Skin epidermis (tissue), 12 donors: ENCODE data around the gene FNDC3B.

Source experiments
- H3K27ac ChIP-seq, 21 experiments: fragments of 200-600 bp; sonication (generic) in 11 of 21; one replicate each; pipeline ENCODE4 v1.5.0; 2020; ENCODE audit warnings: mild to moderate bottlenecking in 3 of 21, inconsistent platforms in 2 of 21, moderate library complexity in 2 of 21
- H3K4me3 ChIP-seq, 7 experiments: fragments of 200-600 bp; sonication (generic) in 2 of 7; one replicate each; pipeline ENCODE4 v1.5.0; 2020; ENCODE audit warnings: inconsistent platforms in 2 of 7, mild to moderate bottlenecking in 2 of 7, moderate library complexity in 1 of 7

FNDC3B gene

GRCh38 chr3:172127929-172128580 is 88.7 kb downstream of the FNDC3B start:
- Histone ChIP-seq H3K27ac (peak overlapping the region in 3 of 21 experiments; percentile 0 to 27 (median 17)), H3K4me3 (no peak overlapping the region)

GRCh38 chr3:172128858-172129257 is 89.5 kb downstream of the FNDC3B start:
- H3K27ac ChIP-seq: peak overlapping the region in 13 of 21 experiments; percentile 0 to 70 (median 42)
- H3K4me3 ChIP-seq: no peak overlapping the region

GRCh38 chr3:172129498-172129849 is 90.1 kb downstream of the FNDC3B start:
- H3K4me3 ChIP-seq: no peak overlapping the region
- H3K27ac ChIP-seq: peak overlapping the region in 15 of 21 experiments; percentile 0 to 71 (median 42)

GRCh38 chr3:172129850-172130716 is 90.7 kb downstream of the FNDC3B start:
- peak overlapping the region in 19 of 21 experiments; percentile 12 to 71 (median 56) for H3K27ac ChIP-seq
- no peak overlapping the region for H3K4me3 ChIP-seq

- Histone ChIP-seq H3K4me3 (no peak overlapping the region), H3K27ac (peak overlapping the region in 19 of 21 experiments; percentile 12 to 71 (median 56))
These were observed 91.3 kb downstream of the FNDC3B start for GRCh38 chr3:172130717-172131050.

- H3K4me3 ChIP-seq: no peak overlapping the region
- peak overlapping the region in 8 of 21 experiments; percentile 7 to 71 (median 24) for H3K27ac ChIP-seq
These were observed 92.4 kb downstream of the FNDC3B start for GRCh38 chr3:172131746-172132145.

GRCh38 chr3:172132159-172132586 is 92.8 kb downstream of the FNDC3B start:
- H3K4me3 ChIP-seq: no peak overlapping the region
- H3K27ac ChIP-seq: peak overlapping the region in 7 of 21 experiments; percentile 7 to 59 (median 19)

- Histone ChIP-seq H3K4me3 (no peak overlapping the region), H3K27ac (peak overlapping the region in 5 of 21 experiments; percentile 7 to 59 (median 17))
These were observed 93.4 kb downstream of the FNDC3B start for GRCh38 chr3:172132721-172133311.

- Histone ChIP-seq H3K4me3 (no peak overlapping the region), H3K27ac (peak overlapping the region in 10 of 21 experiments; percentile 3 to 56 (median 24))
These were observed 94.5 kb downstream of the FNDC3B start for GRCh38 chr3:172133838-172134237.

GRCh38 chr3:172134352-172134751 is 95.0 kb downstream of the FNDC3B start:
- Histone ChIP-seq H3K27ac (peak overlapping the region in 10 of 21 experiments; percentile 6 to 56 (median 38)), H3K4me3 (no peak overlapping the region)

- H3K27ac ChIP-seq: peak overlapping the region in 7 of 21 experiments; percentile 13 to 54 (median 37)
- no peak overlapping the region for H3K4me3 ChIP-seq
These were observed 95.8 kb downstream of the FNDC3B start for GRCh38 chr3:172135185-172135584.

GRCh38 chr3:172135820-172136219 is 96.4 kb downstream of the FNDC3B start:
- Histone ChIP-seq H3K4me3 (no peak overlapping the region), H3K27ac (peak overlapping the region in 12 of 21 experiments; percentile 13 to 75 (median 46))

GRCh38 chr3:172136330-172136729 is 97.0 kb downstream of the FNDC3B start:
- H3K27ac ChIP-seq: peak overlapping the region in 14 of 21 experiments; percentile 6 to 75 (median 39)

GRCh38 chr3:172137287-172138192 is 98.2 kb downstream of the FNDC3B start:
- peak overlapping the region in 18 of 21 experiments; percentile 8 to 74 (median 44) for H3K27ac ChIP-seq
- H3K4me3 ChIP-seq: no peak overlapping the region

More at GRCh38 chr3:172136330-172136729, 97.0 kb downstream of the FNDC3B start:
- H3K4me3 ChIP-seq: no peak overlapping the region

- Histone ChIP-seq H3K4me3 (no peak overlapping the region), H3K27ac (peak overlapping the region in 18 of 21 experiments; percentile 8 to 74 (median 40))
These were observed 98.8 kb downstream of the FNDC3B start for GRCh38 chr3:172138193-172138537.

GRCh38 chr3:172138792-172139507 is 99.6 kb downstream of the FNDC3B start:
- Histone ChIP-seq H3K4me3 (no peak overlapping the region), H3K27ac (peak overlapping the region in 18 of 21 experiments; percentile 1 to 74 (median 46))

- H3K4me3 ChIP-seq: no peak overlapping the region
- H3K27ac ChIP-seq: peak overlapping the region in 16 of 21 experiments; percentile 0 to 74 (median 46)
These were observed 100.3 kb downstream of the FNDC3B start for GRCh38 chr3:172139528-172140276.
